ACC112 (cell line): ENCODE data around the gene SEMA3G.

Source experiments
- H2AFZ ChIP-seq: fragments of 200-600 bp; sonication (generic); one replicate; pipeline ENCODE4 v1.6.0; 2017; ENCODE audit warnings: antibody characterized with exemption, low read length; ENCODE audit not compliant: unreplicated experiment
- H3K27ac ChIP-seq: fragments of 200-600 bp; sonication (generic); 2 replicates; pipeline ENCODE4 v1.5.1; 2014; ENCODE audit warnings: low read depth, mild to moderate bottlenecking, antibody characterized with exemption, low read length, moderate library complexity
- H3K27me3 ChIP-seq: fragments of 200-600 bp; sonication (generic); 2 replicates; pipeline ENCODE4 v1.6.1; 2014; ENCODE audit warnings: mild to moderate bottlenecking, antibody characterized with exemption, low read length, moderate library complexity, mixed read lengths; ENCODE audit not compliant: insufficient read depth
- H3K36me3 ChIP-seq: fragments of 200-600 bp; sonication (generic); 2 replicates; pipeline ENCODE4 v1.6.1; 2016; ENCODE audit warnings: mild to moderate bottlenecking, antibody characterized with exemption, low read length, moderate library complexity, mixed read lengths; ENCODE audit not compliant: insufficient read depth
- H3K4me1 ChIP-seq: fragments of 200-600 bp; sonication (generic); one replicate; pipeline ENCODE4 v1.6.1; 2016; ENCODE audit warnings: low read length, mixed read lengths; ENCODE audit not compliant: insufficient read depth, unreplicated experiment, control insufficient read depth
- H3K4me3 ChIP-seq: fragments of 200-600 bp; sonication (generic); 2 replicates; pipeline ENCODE4 v1.5.1; 2014; ENCODE audit warnings: mild to moderate bottlenecking, low read depth, low read length
- H3K79me2 ChIP-seq: fragments of 200-600 bp; sonication (generic); one replicate; pipeline ENCODE4 v1.6.0; 2016; ENCODE audit warnings: low read length; ENCODE audit not compliant: control insufficient read depth, unreplicated experiment, insufficient read depth

The SEMA3G gene

GRCh38 chr3:52477796-52478095, 32.8 kb upstream of the SEMA3G start:
- no peaks in the 10 kb centered on the region for H3K27me3 ChIP-seq
- no peaks in the 10 kb centered on the region for H3K79me2 ChIP-seq
- no peak overlapping the region for H3K27ac ChIP-seq
- no peaks in the 10 kb centered on the region for H3K4me1 ChIP-seq
- peaks cover 30% of the 10 kb centered on the region for H3K36me3 ChIP-seq
- H3K4me3 ChIP-seq = no peak overlapping the region
- no peak overlapping the region for H2AFZ ChIP-seq

GRCh38 chr3:52477076-52477795, 32.3 kb upstream of the SEMA3G start:
- peaks cover 32% of the 10 kb centered on the region for H3K36me3 ChIP-seq
- H3K27me3 ChIP-seq = no peaks in the 10 kb centered on the region
- no peaks in the 10 kb centered on the region for H3K79me2 ChIP-seq
- H3K4me1 ChIP-seq = no peaks in the 10 kb centered on the region
- H3K27ac ChIP-seq = no peak overlapping the region
- H3K4me3 ChIP-seq = no peak overlapping the region
- H2AFZ ChIP-seq = no peak overlapping the region

GRCh38 chr3:52473026-52473425, 28.1 kb upstream of the SEMA3G start:
- H3K4me1 ChIP-seq = peaks cover 6% of the 10 kb centered on the region
- H3K27ac ChIP-seq = no peak overlapping the region
- H2AFZ ChIP-seq = no peak overlapping the region
- no peak overlapping the region for H3K4me3 ChIP-seq
- peaks cover 30% of the 10 kb centered on the region for H3K36me3 ChIP-seq
- H3K27me3 ChIP-seq = no peaks in the 10 kb centered on the region
- H3K79me2 ChIP-seq = peaks cover 7% of the 10 kb centered on the region

GRCh38 chr3:52472239-52473000, 27.5 kb upstream of the SEMA3G start:
- Histone ChIP-seq H3K36me3 (peaks cover 30% of the 10 kb centered on the region), H3K4me1 (peaks cover 9% of the 10 kb centered on the region), H3K27ac (no peak overlapping the region), H2AFZ (no peak overlapping the region), H3K27me3 (no peaks in the 10 kb centered on the region), H3K79me2 (peaks cover 10% of the 10 kb centered on the region), H3K4me3 (no peak overlapping the region)

- Histone ChIP-seq H3K27ac (no peak overlapping the region), H2AFZ (no peak overlapping the region), H3K36me3 (peaks cover 30% of the 10 kb centered on the region)
Observed at GRCh38 chr3:52471371-52472238, 26.7 kb upstream of the SEMA3G start.

GRCh38 chr3:52470920-52471319, 26.0 kb upstream of the SEMA3G start:
- H3K79me2 ChIP-seq = peaks cover 14% of the 10 kb centered on the region
- no peak overlapping the region for H3K27ac ChIP-seq
- H3K4me3 ChIP-seq = no peak overlapping the region
- H2AFZ ChIP-seq = no peak overlapping the region
- H3K4me1 ChIP-seq = peaks cover 10% of the 10 kb centered on the region
- peaks cover 25% of the 10 kb centered on the region for H3K36me3 ChIP-seq
- no peaks in the 10 kb centered on the region for H3K27me3 ChIP-seq

More at GRCh38 chr3:52471371-52472238, 26.7 kb upstream of the SEMA3G start:
- Histone ChIP-seq H3K4me3 (no peak overlapping the region), H3K27me3 (no peaks in the 10 kb centered on the region), H3K79me2 (peaks cover 14% of the 10 kb centered on the region), H3K4me1 (peaks cover 10% of the 10 kb centered on the region)

GRCh38 chr3:52469001-52469400, 24.1 kb upstream of the SEMA3G start:
- no peak overlapping the region for H2AFZ ChIP-seq
- no peak overlapping the region for H3K4me3 ChIP-seq
- peaks cover 10% of the 10 kb centered on the region for H3K4me1 ChIP-seq
- H3K27ac ChIP-seq = no peak overlapping the region
- H3K79me2 ChIP-seq = peaks cover 14% of the 10 kb centered on the region
- peaks cover 16% of the 10 kb centered on the region; the same call in 1 of the 2 replicates for H3K36me3 ChIP-seq
- H3K27me3 ChIP-seq = no peaks in the 10 kb centered on the region

- Histone ChIP-seq H3K27ac (no peak overlapping the region), H3K4me3 (no peak overlapping the region), H3K79me2 (peaks cover 15% of the 10 kb centered on the region), H3K27me3 (no peaks in the 10 kb centered on the region), H3K36me3 (peaks cover 10% of the 10 kb centered on the region; the same call in 1 of the 2 replicates), H2AFZ (no peak overlapping the region), H3K4me1 (peaks cover 10% of the 10 kb centered on the region)
Observed at GRCh38 chr3:52468336-52468735, 23.4 kb upstream of the SEMA3G start.

GRCh38 chr3:52463416-52463815, 18.5 kb upstream of the SEMA3G start:
- peaks cover 8% of the 10 kb centered on the region for H3K4me1 ChIP-seq
- H3K4me3 ChIP-seq = no peak overlapping the region
- no peak overlapping the region for H3K27ac ChIP-seq
- H3K27me3 ChIP-seq = no peaks in the 10 kb centered on the region
- H3K79me2 ChIP-seq = peaks cover 21% of the 10 kb centered on the region
- H3K36me3 ChIP-seq = peaks cover 26% of the 10 kb centered on the region
- no peak overlapping the region for H2AFZ ChIP-seq

GRCh38 chr3:52461874-52462273, 17.0 kb upstream of the SEMA3G start:
- H2AFZ ChIP-seq = no peak overlapping the region
- H3K4me1 ChIP-seq = peaks cover 3% of the 10 kb centered on the region
- peaks cover 25% of the 10 kb centered on the region for H3K79me2 ChIP-seq
- no peak overlapping the region for H3K27ac ChIP-seq
- no peak overlapping the region for H3K4me3 ChIP-seq
- peaks cover 27% of the 10 kb centered on the region for H3K36me3 ChIP-seq
- no peaks in the 10 kb centered on the region for H3K27me3 ChIP-seq
